Measurements from ENCODE around the gene RBSN. TPM values are rescaled to one million over a fixed set of nuclear protein-coding genes. Genes with fewer than 3 reads are reported as not detected.

Gene RBSN
- total RNA-seq, 1 donor, result 23.9 TPM

GRCh38 chr3:15116032-15116669 lies 17.2 kb upstream of the RBSN start:
- DNase-seq (ENCODE audit: insufficient read length, low spot score, missing footprints), result no peak
- H3K27me3 ChIP-seq (ENCODE audit: insufficient read depth, low read length), result peaks cover 8% of the 10 kb centered on the region
- no peaks in the 10 kb centered on the region for H4K20me1 ChIP-seq (ENCODE audit: insufficient read depth, low read length)
- H3K9me3 ChIP-seq (ENCODE audit: low read depth, low read length), result no peaks in the 10 kb centered on the region
- no peaks in the 10 kb centered on the region for H3K36me3 ChIP-seq (ENCODE audit: insufficient read depth, low read length)
- H2AFZ ChIP-seq (ENCODE audit: low read length), result no peak overlapping the region
- no peak overlapping the region for H3K4me2 ChIP-seq (ENCODE audit: insufficient read depth, low read length)
- H3K4me3 ChIP-seq (ENCODE audit: insufficient read depth, low read length), result no peak overlapping the region
- no peak overlapping the region for H3K27ac ChIP-seq (ENCODE audit: low read depth, low read length)
- H3K79me2 ChIP-seq (ENCODE audit: insufficient read depth, low read length), result no peaks in the 10 kb centered on the region
- TF ChIP-seq, protein P1, sequence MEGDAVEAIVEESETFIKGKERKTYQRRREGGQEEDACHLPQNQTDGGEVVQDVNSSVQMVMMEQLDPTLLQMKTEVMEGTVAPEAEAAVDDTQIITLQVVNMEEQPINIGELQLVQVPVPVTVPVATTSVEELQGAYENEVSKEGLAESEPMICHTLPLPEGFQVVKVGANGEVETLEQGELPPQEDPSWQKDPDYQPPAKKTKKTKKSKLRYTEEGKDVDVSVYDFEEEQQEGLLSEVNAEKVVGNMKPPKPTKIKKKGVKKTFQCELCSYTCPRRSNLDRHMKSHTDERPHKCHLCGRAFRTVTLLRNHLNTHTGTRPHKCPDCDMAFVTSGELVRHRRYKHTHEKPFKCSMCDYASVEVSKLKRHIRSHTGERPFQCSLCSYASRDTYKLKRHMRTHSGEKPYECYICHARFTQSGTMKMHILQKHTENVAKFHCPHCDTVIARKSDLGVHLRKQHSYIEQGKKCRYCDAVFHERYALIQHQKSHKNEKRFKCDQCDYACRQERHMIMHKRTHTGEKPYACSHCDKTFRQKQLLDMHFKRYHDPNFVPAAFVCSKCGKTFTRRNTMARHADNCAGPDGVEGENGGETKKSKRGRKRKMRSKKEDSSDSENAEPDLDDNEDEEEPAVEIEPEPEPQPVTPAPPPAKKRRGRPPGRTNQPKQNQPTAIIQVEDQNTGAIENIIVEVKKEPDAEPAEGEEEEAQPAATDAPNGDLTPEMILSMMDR (IDR thresholded peaks at IDR 0.05; ENCODE audit: extremely low read depth, low read depth, low read length), result no peak
- H3K4me1 ChIP-seq (ENCODE audit: insufficient read depth, low read length), result no peaks in the 10 kb centered on the region

- Histone ChIP-seq H3K36me3 (ENCODE audit: insufficient read depth, low read length) (no peaks in the 10 kb centered on the region), H4K20me1 (ENCODE audit: insufficient read depth, low read length) (no peaks in the 10 kb centered on the region), H3K9me3 (ENCODE audit: low read depth, low read length) (no peaks in the 10 kb centered on the region), H2AFZ (ENCODE audit: low read length) (no peak overlapping the region), H3K4me2 (ENCODE audit: insufficient read depth, low read length) (no peak overlapping the region), H3K27me3 (ENCODE audit: insufficient read depth, low read length) (peaks cover 8% of the 10 kb centered on the region), H3K4me1 (ENCODE audit: insufficient read depth, low read length) (peaks cover 10% of the 10 kb centered on the region), H3K4me3 (ENCODE audit: insufficient read depth, low read length) (no peak overlapping the region), H3K79me2 (ENCODE audit: insufficient read depth, low read length) (no peaks in the 10 kb centered on the region), H3K27ac (ENCODE audit: low read depth, low read length) (no peak overlapping the region)
- TF ChIP-seq, protein P1 (IDR thresholded peaks at IDR 0.05; ENCODE audit: extremely low read depth, low read depth, low read length), result no peak
- DNase-seq (ENCODE audit: insufficient read length, low spot score, missing footprints), result no peak
Measured at GRCh38 chr3:15114466-15115358, 15.8 kb upstream of the RBSN start.

GRCh38 chr3:15113884-15114283 lies 14.9 kb upstream of the RBSN start:
- H3K36me3 ChIP-seq (ENCODE audit: insufficient read depth, low read length), result no peaks in the 10 kb centered on the region
- no peak overlapping the region for H3K4me2 ChIP-seq (ENCODE audit: insufficient read depth, low read length)
- H3K9me3 ChIP-seq (ENCODE audit: low read depth, low read length), result no peaks in the 10 kb centered on the region
- TF ChIP-seq, protein P1 (IDR thresholded peaks at IDR 0.05; ENCODE audit: extremely low read depth, low read depth, low read length), result no peak
- no peaks in the 10 kb centered on the region for H4K20me1 ChIP-seq (ENCODE audit: insufficient read depth, low read length)
- no peaks in the 10 kb centered on the region for H3K79me2 ChIP-seq (ENCODE audit: insufficient read depth, low read length)
- DNase-seq (ENCODE audit: insufficient read length, low spot score, missing footprints), result no peak
- no peak overlapping the region for H3K27ac ChIP-seq (ENCODE audit: low read depth, low read length)
- H3K4me1 ChIP-seq (ENCODE audit: insufficient read depth, low read length), result peaks cover 10% of the 10 kb centered on the region
- H3K4me3 ChIP-seq (ENCODE audit: insufficient read depth, low read length), result no peak overlapping the region
- H3K27me3 ChIP-seq (ENCODE audit: insufficient read depth, low read length), result peaks cover 8% of the 10 kb centered on the region
- H2AFZ ChIP-seq (ENCODE audit: low read length), result no peak overlapping the region

DNA sequence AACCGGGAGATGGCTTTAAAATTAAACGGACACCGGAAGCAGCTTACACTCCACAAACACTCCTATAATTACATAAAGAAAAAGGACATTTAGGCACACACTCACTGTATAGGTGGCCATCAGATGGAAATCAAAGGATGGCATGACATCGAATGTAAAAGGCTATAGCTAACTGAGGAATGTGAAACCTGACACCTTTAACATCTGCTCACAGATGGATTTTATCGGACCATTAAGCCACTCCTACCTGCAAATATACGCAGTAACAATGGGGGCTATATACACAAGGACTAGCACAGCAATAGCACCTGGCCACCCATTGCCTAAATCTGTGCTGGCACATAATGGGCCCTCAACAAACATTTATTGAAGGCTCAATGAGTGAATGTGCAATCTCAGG lies 14.5 kb upstream of the RBSN start:
- no peak for DNase-seq (ENCODE audit: insufficient read length, low spot score, missing footprints)
- no peaks in the 10 kb centered on the region for H4K20me1 ChIP-seq (ENCODE audit: insufficient read depth, low read length)
- H3K9me3 ChIP-seq (ENCODE audit: low read depth, low read length), result no peaks in the 10 kb centered on the region
- no peak overlapping the region for H3K4me2 ChIP-seq (ENCODE audit: insufficient read depth, low read length)
- H2AFZ ChIP-seq (ENCODE audit: low read length), result no peak overlapping the region
- H3K4me1 ChIP-seq (ENCODE audit: insufficient read depth, low read length), result peaks cover 10% of the 10 kb centered on the region
- TF ChIP-seq, protein P1 (IDR thresholded peaks at IDR 0.05; ENCODE audit: extremely low read depth, low read depth, low read length), result no peak
- no peaks in the 10 kb centered on the region for H3K36me3 ChIP-seq (ENCODE audit: insufficient read depth, low read length)
- no peak overlapping the region for H3K4me3 ChIP-seq (ENCODE audit: insufficient read depth, low read length)
- H3K27me3 ChIP-seq (ENCODE audit: insufficient read depth, low read length), result peaks cover 8% of the 10 kb centered on the region
- H3K27ac ChIP-seq (ENCODE audit: low read depth, low read length), result no peak overlapping the region
- H3K79me2 ChIP-seq (ENCODE audit: insufficient read depth, low read length), result no peaks in the 10 kb centered on the region

Data from osteoblast (primary cell).